ENCODE results near the gene RAB40C. TPM values are rescaled to one million over a fixed set of nuclear protein-coding genes. Genes with fewer than 3 reads are reported as not detected.
A peak's percentile ranks its signal among the peaks of the same experiment; 100 is the strongest.

The RAB40C gene
- total and polyA plus RNA-seq, 3 experiments from 2014 or later = 12.3 to 22.8 (median 13.3) TPM

DNA sequence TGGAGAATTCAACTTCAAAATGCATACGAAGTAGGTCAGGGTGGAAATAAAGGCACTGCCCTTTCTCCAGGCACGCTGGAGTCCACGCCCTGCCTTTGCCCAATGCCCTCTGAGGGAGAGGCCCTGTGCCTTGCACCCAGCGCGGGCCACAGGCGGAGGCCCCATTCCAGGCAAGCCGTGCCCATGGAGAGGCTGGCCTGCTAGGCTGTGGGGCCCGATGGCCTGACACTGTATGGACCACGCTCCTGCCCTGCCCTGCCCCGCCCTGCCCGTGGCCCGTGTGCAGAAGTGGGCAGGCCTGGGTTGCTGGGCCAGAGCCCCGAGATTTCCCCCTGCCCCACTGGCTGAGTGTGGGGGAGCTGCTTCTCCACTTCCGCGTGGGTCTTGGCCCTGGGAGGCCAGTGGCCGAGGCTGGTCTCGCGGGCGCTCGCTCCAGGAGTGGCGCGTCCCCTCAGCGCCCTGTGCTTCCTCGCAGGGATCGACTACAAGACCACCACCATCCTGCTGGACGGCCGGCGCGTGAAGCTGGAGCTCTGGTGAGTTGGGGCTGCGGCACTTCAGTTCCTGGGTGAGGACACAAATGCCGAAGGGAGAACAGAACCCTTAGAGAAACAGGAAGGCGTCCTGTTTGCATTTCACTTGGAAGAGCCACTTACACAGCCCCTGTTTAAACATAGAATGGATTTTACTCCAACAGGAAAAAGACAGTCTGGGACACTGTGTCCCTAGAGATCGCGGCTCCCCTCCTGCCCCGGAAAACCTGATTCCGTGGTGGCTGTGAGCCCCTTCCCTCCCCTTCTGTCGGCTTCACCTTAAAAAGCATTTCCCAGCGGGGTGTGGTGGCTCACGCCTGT, 27.1 kb downstream of the RAB40C start:
- Mint-ChIP-seq H3K36me3 (peaks cover 0 to 10% (median 0%) of the 10 kb centered on the region in 3 donors), H3K27me3 (no peaks in the 10 kb centered on the region), H3K27ac (no peak overlapping the region), H3K4me3 (no peak overlapping the region), H3K4me1 (no peaks in the 10 kb centered on the region), H3K9me3 (no peaks in the 10 kb centered on the region)
- H3K4me3 ChIP-seq (ENCODE audit: low read length) = no peak overlapping the region
- no peak overlapping the region for H3K27ac ChIP-seq (ENCODE audit: low read depth, low read length)
- DNase-seq = no peak
- H3K36me3 ChIP-seq (ENCODE audit: insufficient read depth, low read length) = no peaks in the 10 kb centered on the region
- CTCF ChIA-PET = no interaction called here
- H3K4me1 ChIP-seq (ENCODE audit: insufficient read depth, low read length) = no peaks in the 10 kb centered on the region
- no peaks in the 10 kb centered on the region for H3K27me3 ChIP-seq (ENCODE audit: insufficient read depth, low read length, poor library complexity, severe bottlenecking)
- POLR2A ChIA-PET = no interaction called here
- H3K9me3 ChIP-seq (ENCODE audit: low read length) = no peaks in the 10 kb centered on the region

DNA sequence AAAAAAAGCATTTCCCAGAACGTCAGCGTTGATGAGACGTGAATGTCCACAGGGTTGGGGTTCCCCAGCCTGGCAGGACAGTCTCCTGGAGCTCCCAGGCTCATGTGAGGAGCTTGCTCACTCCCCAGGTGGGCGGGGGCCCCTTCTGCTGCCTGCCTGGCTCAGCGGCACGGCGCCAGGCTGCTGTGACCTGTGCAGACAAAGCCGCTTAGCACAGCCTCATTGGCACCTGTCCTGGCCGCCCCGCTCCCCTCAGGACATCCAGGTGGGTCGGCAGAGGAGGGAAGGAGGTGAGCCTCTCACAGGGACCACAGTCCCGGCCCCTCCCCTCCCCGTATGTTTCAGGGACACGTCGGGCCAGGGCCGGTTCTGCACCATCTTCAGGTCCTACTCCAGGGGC, 28.0 kb downstream of the RAB40C start:
- POLR2A ChIA-PET = no interaction called here
- Histone ChIP-seq H3K9me3 (ENCODE audit: low read length) (no peaks in the 10 kb centered on the region), H3K4me1 (ENCODE audit: insufficient read depth, low read length) (no peaks in the 10 kb centered on the region), H3K36me3 (ENCODE audit: insufficient read depth, low read length) (no peaks in the 10 kb centered on the region), H3K4me3 (ENCODE audit: low read length) (no peak overlapping the region), H3K27me3 (ENCODE audit: insufficient read depth, low read length, poor library complexity, severe bottlenecking) (no peaks in the 10 kb centered on the region), H3K27ac (ENCODE audit: low read depth, low read length) (no peak overlapping the region)
- Mint-ChIP-seq H3K27me3 (no peaks in the 10 kb centered on the region), H3K9me3 (no peaks in the 10 kb centered on the region), H3K4me1 (no peaks in the 10 kb centered on the region), H3K4me3 (no peak overlapping the region), H3K36me3 (peaks cover 0 to 10% (median 0%) of the 10 kb centered on the region in 3 donors), H3K27ac (no peak overlapping the region)
- no peak for DNase-seq
- CTCF ChIA-PET = no interaction called here

DNA sequence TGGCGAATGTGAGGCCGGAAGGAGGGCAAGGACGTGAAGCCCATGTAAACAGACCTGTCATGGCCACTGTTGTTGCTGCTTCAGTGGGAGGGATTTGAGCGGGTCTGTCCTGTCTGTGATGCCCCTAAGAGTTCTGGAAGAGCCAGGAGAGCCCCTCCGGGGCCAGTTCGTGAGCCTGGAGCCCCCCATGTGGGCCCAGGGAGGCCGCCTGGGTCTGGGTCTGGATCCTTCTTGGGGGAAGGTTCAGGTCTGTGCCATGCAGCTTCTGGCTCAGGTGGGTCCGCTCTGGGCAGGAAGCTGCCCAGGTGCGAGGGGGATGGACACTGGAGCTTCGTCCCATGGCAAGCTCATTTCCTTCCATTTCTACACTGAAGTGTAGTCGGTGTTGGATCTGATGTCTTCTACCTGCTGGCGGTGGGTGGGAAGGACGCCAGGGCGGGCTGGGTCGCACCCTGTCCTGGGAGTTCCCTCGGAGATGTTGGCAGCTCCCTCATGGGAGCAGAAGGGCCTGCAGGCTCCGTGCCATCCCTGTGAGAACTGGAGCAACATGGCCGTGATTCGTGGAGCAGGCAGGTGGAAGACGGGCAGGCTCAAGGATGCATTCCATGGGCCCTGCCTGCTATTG, 29.7 kb downstream of the RAB40C start:
- Histone ChIP-seq H3K4me3 (ENCODE audit: low read length) (no peak overlapping the region), H3K27me3 (ENCODE audit: insufficient read depth, low read length, poor library complexity, severe bottlenecking) (no peaks in the 10 kb centered on the region), H3K27ac (ENCODE audit: low read depth, low read length) (no peak overlapping the region), H3K9me3 (ENCODE audit: low read length) (no peaks in the 10 kb centered on the region), H3K4me1 (ENCODE audit: insufficient read depth, low read length) (no peaks in the 10 kb centered on the region), H3K36me3 (ENCODE audit: insufficient read depth, low read length) (no peaks in the 10 kb centered on the region)
- H3K36me3 Mint-ChIP-seq = peaks cover 0 to 9% (median 0%) of the 10 kb centered on the region in 3 donors
- no peak for DNase-seq
- H3K27me3 Mint-ChIP-seq = no peaks in the 10 kb centered on the region
- POLR2A ChIA-PET = no interaction called here
- no peak overlapping the region for H3K27ac Mint-ChIP-seq
- no peak overlapping the region for H3K4me3 Mint-ChIP-seq
- H3K4me1 Mint-ChIP-seq = no peaks in the 10 kb centered on the region
- CTCF ChIA-PET = no interaction called here
- no peaks in the 10 kb centered on the region for H3K9me3 Mint-ChIP-seq

DNA sequence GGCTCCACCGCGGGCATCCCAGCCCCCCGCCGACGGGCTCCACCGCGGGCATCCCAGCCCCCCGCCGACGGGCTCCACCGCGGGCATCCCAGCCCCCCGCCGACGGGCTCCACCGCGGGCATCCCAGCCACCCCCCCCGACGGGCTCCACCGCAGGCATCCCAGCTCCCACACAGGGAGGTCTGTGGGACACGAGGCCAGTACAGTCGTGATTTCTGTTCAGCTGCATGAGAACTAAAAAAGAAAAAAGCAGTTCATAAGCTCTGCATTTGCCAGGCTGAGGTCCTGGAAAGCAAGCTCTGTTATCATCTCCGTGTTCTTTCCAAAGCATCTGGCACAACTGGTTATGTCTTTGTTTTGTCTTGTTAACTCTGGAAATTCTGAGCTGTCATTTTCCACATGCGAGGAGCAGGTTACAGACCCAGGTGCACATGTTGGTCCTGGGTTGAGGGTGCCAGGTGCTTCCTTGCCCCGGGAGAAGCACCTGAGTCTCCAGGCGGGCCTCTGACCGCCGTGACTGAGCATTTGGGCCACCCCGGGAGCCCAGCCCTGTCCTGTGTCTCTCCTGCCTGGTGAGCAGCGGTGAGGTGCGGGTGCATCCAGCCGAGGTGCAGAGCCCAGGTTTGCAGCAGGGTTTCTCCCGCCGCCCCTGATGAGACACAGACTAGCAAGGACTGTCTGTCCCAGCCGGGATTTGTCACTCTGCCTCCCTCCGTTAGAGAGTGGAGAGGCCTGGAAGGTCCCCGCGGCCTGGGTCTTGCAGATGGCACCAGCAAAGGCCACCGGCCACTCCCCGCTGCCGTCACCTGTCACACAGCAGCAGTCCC, 31.0 kb downstream of the RAB40C start:
- Mint-ChIP-seq H3K27me3 (no peaks in the 10 kb centered on the region), H3K27ac (no peak overlapping the region), H3K4me3 (no peak overlapping the region), H3K36me3 (peaks cover 0 to 11% (median 0%) of the 10 kb centered on the region in 3 donors), H3K9me3 (no peaks in the 10 kb centered on the region), H3K4me1 (no peaks in the 10 kb centered on the region)
- Histone ChIP-seq H3K36me3 (ENCODE audit: insufficient read depth, low read length) (no peaks in the 10 kb centered on the region), H3K4me1 (ENCODE audit: insufficient read depth, low read length) (no peaks in the 10 kb centered on the region), H3K4me3 (ENCODE audit: low read length) (no peak overlapping the region), H3K27me3 (ENCODE audit: insufficient read depth, low read length, poor library complexity, severe bottlenecking) (no peaks in the 10 kb centered on the region), H3K27ac (ENCODE audit: low read depth, low read length) (no peak overlapping the region), H3K9me3 (ENCODE audit: low read length) (no peaks in the 10 kb centered on the region)
- CTCF ChIA-PET = no interaction called here
- POLR2A ChIA-PET = no interaction called here
- peak in 1 of 5 donors; percentile 45 for DNase-seq

DNA sequence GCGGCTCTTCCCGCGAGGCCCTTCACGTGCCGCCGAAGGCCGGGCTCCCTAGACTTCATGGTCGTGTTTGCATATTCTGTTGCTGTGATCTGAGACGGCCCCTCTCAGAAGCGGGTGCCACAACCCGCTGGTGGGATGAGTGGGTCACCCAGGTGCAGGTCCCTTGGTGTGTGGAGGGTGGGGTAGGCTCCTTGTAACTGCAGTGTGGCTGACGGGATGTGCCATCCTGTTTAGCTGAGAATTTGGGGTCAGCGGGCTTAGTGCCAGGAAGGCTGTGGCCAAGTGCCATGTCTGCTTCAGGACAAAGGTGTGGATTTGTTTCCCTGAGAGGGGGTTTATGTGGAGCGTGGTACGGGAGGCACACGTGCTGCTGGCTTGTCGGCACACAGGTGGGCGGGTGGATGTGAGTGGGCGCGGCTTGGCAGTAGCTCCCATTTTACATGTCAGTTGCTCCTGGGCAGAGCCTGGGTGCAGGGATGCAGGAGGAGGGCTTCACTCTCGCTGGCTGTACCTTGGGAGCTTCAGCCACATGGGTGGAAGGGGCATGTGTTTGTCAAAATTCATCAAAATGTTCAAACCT, 31.8 kb downstream of the RAB40C start:
- Histone ChIP-seq H3K36me3 (ENCODE audit: insufficient read depth, low read length) (no peaks in the 10 kb centered on the region), H3K4me3 (ENCODE audit: low read length) (no peak overlapping the region), H3K27ac (ENCODE audit: low read depth, low read length) (peak overlapping the region; percentile 18), H3K4me1 (ENCODE audit: insufficient read depth, low read length) (no peaks in the 10 kb centered on the region), H3K27me3 (ENCODE audit: insufficient read depth, low read length, poor library complexity, severe bottlenecking) (no peaks in the 10 kb centered on the region), H3K9me3 (ENCODE audit: low read length) (no peaks in the 10 kb centered on the region)
- no peak for DNase-seq
- Mint-ChIP-seq H3K27me3 (no peaks in the 10 kb centered on the region), H3K9me3 (no peaks in the 10 kb centered on the region), H3K27ac (peak overlapping the region in 2 of 8 donors; percentile 17 to 28), H3K36me3 (peaks cover 0 to 17% (median 0%) of the 10 kb centered on the region in 3 donors), H3K4me1 (no peaks in the 10 kb centered on the region), H3K4me3 (no peak overlapping the region)
- CTCF ChIA-PET = no interaction called here
- POLR2A ChIA-PET = no interaction called here

DNA sequence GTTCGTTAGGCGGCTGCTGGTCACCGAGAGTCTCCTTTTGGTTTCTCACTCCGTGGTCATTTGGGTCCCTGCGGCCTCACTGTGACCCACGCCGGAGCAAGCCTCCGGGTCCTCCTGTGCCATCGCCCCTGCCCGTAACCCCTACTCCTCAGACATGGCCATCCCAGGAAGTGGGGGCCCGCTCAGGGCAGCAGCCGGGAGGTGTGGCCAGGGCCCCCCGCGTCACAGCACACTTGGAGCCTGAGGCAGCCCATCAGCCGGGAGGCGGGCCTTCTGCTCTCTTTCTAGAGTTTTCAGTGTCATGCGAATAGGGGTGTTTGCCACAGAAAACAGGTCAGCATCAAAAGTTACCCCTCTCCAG, 33.0 kb downstream of the RAB40C start:
- Histone ChIP-seq H3K27me3 (ENCODE audit: insufficient read depth, low read length, poor library complexity, severe bottlenecking) (no peaks in the 10 kb centered on the region), H3K9me3 (ENCODE audit: low read length) (no peaks in the 10 kb centered on the region), H3K27ac (ENCODE audit: low read depth, low read length) (peak overlapping the region; percentile 54), H3K4me1 (ENCODE audit: insufficient read depth, low read length) (no peaks in the 10 kb centered on the region), H3K36me3 (ENCODE audit: insufficient read depth, low read length) (no peaks in the 10 kb centered on the region), H3K4me3 (ENCODE audit: low read length) (no peak overlapping the region)
- no peak overlapping the region for H3K27ac Mint-ChIP-seq
- H3K27me3 Mint-ChIP-seq = no peaks in the 10 kb centered on the region
- H3K4me1 Mint-ChIP-seq = no peaks in the 10 kb centered on the region
- H3K9me3 Mint-ChIP-seq = no peaks in the 10 kb centered on the region
- DNase-seq = no peak
- ChIA-PET CTCF (no interaction called here), POLR2A (no interaction called here)
- H3K4me3 Mint-ChIP-seq = no peak overlapping the region
- peaks cover 0 to 29% (median 0%) of the 10 kb centered on the region in 3 donors for H3K36me3 Mint-ChIP-seq

DNA sequence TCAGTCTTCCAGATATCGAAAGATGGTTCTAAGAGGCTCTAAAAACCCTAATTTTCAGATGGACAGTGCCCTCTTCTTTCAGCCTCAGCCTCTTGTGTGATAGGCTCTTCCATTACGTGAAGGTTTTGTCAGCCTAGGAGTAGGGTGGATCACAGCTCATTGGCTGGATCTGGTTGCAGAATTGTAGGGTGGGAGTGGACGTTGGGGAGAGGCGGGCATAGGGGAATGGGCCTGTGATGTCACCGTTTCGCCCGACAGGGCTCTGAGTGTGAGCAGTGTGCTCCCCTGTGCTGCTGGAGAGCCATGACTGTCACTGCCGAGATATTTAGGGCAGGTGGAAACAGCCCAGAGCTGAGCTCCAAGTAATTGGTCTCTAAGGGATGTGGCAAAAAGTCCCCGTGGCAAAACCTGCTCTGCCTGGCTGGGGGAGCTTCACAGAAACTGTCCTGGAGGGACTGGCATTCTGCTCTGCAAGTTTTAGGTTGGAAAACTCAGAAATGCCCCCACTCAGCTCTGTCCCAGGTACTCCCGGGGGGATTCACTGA, 34.7 kb downstream of the RAB40C start:
- CTCF ChIA-PET = no interaction called here
- Mint-ChIP-seq H3K4me3 (peak overlapping the region in 1 of 7 donors; percentile 50), H3K4me1 (no peaks in the 10 kb centered on the region), H3K27ac (peak overlapping the region in 1 of 8 donors; percentile 91), H3K36me3 (peaks cover 0 to 34% (median 0%) of the 10 kb centered on the region in 3 donors), H3K9me3 (no peaks in the 10 kb centered on the region), H3K27me3 (no peaks in the 10 kb centered on the region)
- no peaks in the 10 kb centered on the region for H3K36me3 ChIP-seq (ENCODE audit: insufficient read depth, low read length)
- H3K4me3 ChIP-seq (ENCODE audit: low read length) = no peak overlapping the region
- no peak for DNase-seq
- no peaks in the 10 kb centered on the region for H3K27me3 ChIP-seq (ENCODE audit: insufficient read depth, low read length, poor library complexity, severe bottlenecking)
- POLR2A ChIA-PET = no interaction called here
- H3K27ac ChIP-seq (ENCODE audit: low read depth, low read length) = no peak overlapping the region
- H3K9me3 ChIP-seq (ENCODE audit: low read length) = no peaks in the 10 kb centered on the region
- no peaks in the 10 kb centered on the region for H3K4me1 ChIP-seq (ENCODE audit: insufficient read depth, low read length)
